Right lobe of liver (tissue), 6 donors: ENCODE results near the gene ZNF774. TPM values are rescaled to one million over a fixed set of nuclear protein-coding genes. Genes with fewer than 3 reads are reported as not detected.

Experiments used
- ATAC-seq, 4 donors: fragments of 200-7000 bp; cut with Tn5 transposase; one replicate each; pipeline ENCODE4 v1.9.1; 2020; ENCODE audit warnings: mild to moderate bottlenecking in 4 of 4, moderate library complexity in 4 of 4
- DNase-seq, 3 donors: peaks; one replicate each; pipeline ENCODE4 v3.0.0-alpha.2; 2020
- H3K27ac ChIP-seq, 3 donors: fragments of 200-600 bp; one replicate each; pipeline ENCODE4 v1.8.0; 2022
- H3K27me3 ChIP-seq, 2 donors: fragments of 200-600 bp; one replicate each; pipeline ENCODE4 v1.8.0; 2022
- H3K36me3 ChIP-seq, 4 donors: fragments of 200-600 bp; sonication (generic) in 1 of 4; one replicate each; pipeline versions ENCODE4 v1.5.1 to v1.8.0; 2017 to 2022; ENCODE audit warnings: control low read depth in 1 of 4
- H3K4me1 ChIP-seq, 4 donors: fragments of 200-600 bp; sonication (generic) in 1 of 4; one replicate each; pipeline versions ENCODE4 v1.5.1 to v1.8.0; 2017 to 2022; ENCODE audit warnings: control low read depth in 1 of 4
- H3K4me3 ChIP-seq, 3 donors: fragments of 200-600 bp; one replicate each; pipeline ENCODE4 v1.8.0; 2022
- H3K9me3 ChIP-seq, 4 donors: fragments of 200-600 bp; sonication (generic) in 1 of 4; one replicate each; pipeline versions ENCODE4 v1.5.1 to v1.8.0; 2017 to 2022; ENCODE audit warnings: control low read depth in 1 of 4
- CTCF ChIP-seq, 4 donors: fragments of 200-600 bp in 3 of 4; fragments of 450-650 bp in 1 of 4; IDR thresholded peaks; one replicate each; pipeline versions ENCODE4 v1.5.1 to v1.8.0; 2016 to 2022; ENCODE audit warnings: antibody characterized with exemption in 4 of 4, mild to moderate bottlenecking in 2 of 4
- POLR2A ChIP-seq: fragments of 450-650 bp; IDR thresholded peaks from one replicate; pipeline ENCODE4 v1.6.1; 2017; ENCODE audit warnings: antibody characterized with exemption, mild to moderate bottlenecking
- WGBS: methylation state at CpG from one replicate; pipeline ENCODE4 v1.1.6; 2018; ENCODE audit warnings: low coverage, low lambda C conversion rate; ENCODE audit not compliant: insufficient coverage; ENCODE audit errors: missing lambda C conversion rate; 5-methylcytosine and 5-hydroxymethylcytosine counted together
- intact Hi-C, 2 donors: fragments of 100-400 bp; cut with DNase I; formaldehyde crosslinking; loops; one replicate each; pipeline versions ENCODE4 v1.11.2 to v1.14.1; 2022
- total RNA-seq, 6 experiments: library from RNA; depleted of rRNA in 2 of 6; stranded (reverse); fragments of >200 nt in 2 of 6; fragmentation: NEBNext Ultra II Directional in 3 of 6; extraction: Animal tissue kit (Norgen Biotek cat#: 25700) in 3 of 6; gene quantifications; one replicate each; pipeline versions ENCODE4 v1.1.0 to v1.2.4, GENCODE V29; 2016 to 2023
- donor health status: DM: no; HTN: yes; CAD: no.
- donor health status: DM: no; HTN: no; CAD: no.
- donor health status: DM: no; HTN: no; CAD: no.
- donor health status: DM: no; HTN: yes; CAD: no.
- donor health status: DM: no; HTN: yes; CAD: no.

Gene ZNF774
- total RNA-seq, 6 experiments from 2014 or later = 1.2 to 2.5 (median 1.7) TPM

- no peak for TF ChIP-seq CTCF (IDR thresholded peaks at IDR 0.05)
- TF ChIP-seq POLR2A = peak; percentile 70
- 5% methylated on average over 15 of the region's 62 CpGs for WGBS
- H3K27me3 ChIP-seq = no peaks in the 10 kb centered on the region
- no peaks in the 10 kb centered on the region for H3K4me1 ChIP-seq
- H3K27ac ChIP-seq = peak within 1 kb of the TSS; percentile 81 to 84 (median 81)
- H3K36me3 ChIP-seq = no peaks in the 10 kb centered on the region
- H3K4me3 ChIP-seq = peak within 1 kb of the TSS; percentile 66 to 89 (median 78)
- intact Hi-C loops = no loop called here
- no peaks in the 10 kb centered on the region for H3K9me3 ChIP-seq
- DNase-seq = peak; percentile 98 to 99 (median 99)
- ATAC-seq = peak; percentile 98 to 99 (median 98)
These were observed 35.7 kb downstream of the ZNF774 start, which contains the start of gene IQGAP1 for GRCh38 chr15:90387534-90388461. Gene IQGAP1 (plus strand): TSS chr15:90388242. CDS start chr15:90388342, 100 bp downstream.

GRCh38 chr15:90388462-90389380, 36.6 kb downstream of the ZNF774 start:
- peak overlapping the region; percentile 81 to 84 (median 81) for H3K27ac ChIP-seq
- ATAC-seq = peak; percentile 34 to 48 (median 39)
- no peaks in the 10 kb centered on the region for H3K4me1 ChIP-seq
- peak; percentile 71 to 85 (median 73) for DNase-seq
- H3K9me3 ChIP-seq = no peaks in the 10 kb centered on the region
- no peaks in the 10 kb centered on the region for H3K27me3 ChIP-seq
- WGBS = 15% methylated on average over 19 of the region's 52 CpGs
- peak overlapping the region; percentile 66 to 89 (median 78) for H3K4me3 ChIP-seq
- intact Hi-C loops = no loop called here
- no peaks in the 10 kb centered on the region for H3K36me3 ChIP-seq
- TF ChIP-seq CTCF (IDR thresholded peaks at IDR 0.05) (no peak), POLR2A (no peak)

GRCh38 chr15:90389513-90389912, 37.4 kb downstream of the ZNF774 start:
- H3K4me3 ChIP-seq = peak overlapping the region; percentile 66 to 89 (median 78)
- H3K27me3 ChIP-seq = no peaks in the 10 kb centered on the region
- no peaks in the 10 kb centered on the region for H3K36me3 ChIP-seq
- no peaks in the 10 kb centered on the region for H3K9me3 ChIP-seq
- ATAC-seq (no peak), DNase-seq (no peak)
- H3K4me1 ChIP-seq = no peaks in the 10 kb centered on the region
- intact Hi-C loops = no loop called here
- H3K27ac ChIP-seq = no peak overlapping the region
- TF ChIP-seq POLR2A (no peak), CTCF (IDR thresholded peaks at IDR 0.05) (no peak)
- 81% methylated on average over 5 of the region's 6 CpGs for WGBS

GRCh38 chr15:90393040-90393439, 41.0 kb downstream of the ZNF774 start:
- DNase-seq (no peak), ATAC-seq (no peak)
- no peak overlapping the region for H3K27ac ChIP-seq
- H3K36me3 ChIP-seq = no peaks in the 10 kb centered on the region
- H3K9me3 ChIP-seq = no peaks in the 10 kb centered on the region
- no peak overlapping the region for H3K4me3 ChIP-seq
- no peaks in the 10 kb centered on the region for H3K4me1 ChIP-seq
- no peaks in the 10 kb centered on the region for H3K27me3 ChIP-seq
- intact Hi-C loops = no loop called here
- 67% methylated on average over 1 of the region's 1 CpG for WGBS
- TF ChIP-seq POLR2A (no peak), CTCF (IDR thresholded peaks at IDR 0.05) (no peak)
